Hepatocyte (in vitro differentiated cells): ENCODE results near the gene SLBP.

ENCODE experiments used
- EZH2phosphoT487 ChIP-seq: fragments of 200-600 bp; sonication (generic); IDR thresholded peaks from one replicate; pipeline ENCODE4 v1.6.1; 2018; ENCODE audit warnings: antibody characterized with exemption, mild to moderate bottlenecking, low read depth, moderate library complexity; ENCODE audit not compliant: unreplicated experiment, severe bottlenecking
- TF ChIP-seq, protein P1 (sequence below): fragments of 200-600 bp; sonication (generic); IDR thresholded peaks from 2 replicates; pipeline ENCODE4 v1.5.1; 2016; ENCODE audit warnings: antibody characterized with exemption, mild to moderate bottlenecking; ENCODE audit not compliant: poor library complexity

DNA sequence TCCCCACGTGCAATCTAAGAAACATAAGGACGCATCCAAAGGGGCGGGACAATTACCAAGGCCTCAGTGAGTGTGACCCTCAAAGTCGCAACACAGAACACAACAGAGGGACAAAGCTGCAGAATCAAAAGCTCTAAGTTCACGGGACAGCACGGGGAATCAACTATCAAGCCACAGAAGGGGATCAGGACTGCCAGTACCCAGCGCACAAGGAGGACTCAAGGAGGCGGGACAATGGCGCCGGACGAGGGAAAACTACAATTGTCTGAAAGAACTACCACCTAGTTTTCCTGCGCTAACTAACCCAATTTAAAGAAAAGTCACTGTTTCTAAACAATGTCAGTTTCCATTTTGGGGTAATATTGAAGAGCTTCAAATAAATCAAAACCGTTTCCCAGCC, 29.3 kb downstream of the SLBP start:
- TF ChIP-seq, protein P1, sequence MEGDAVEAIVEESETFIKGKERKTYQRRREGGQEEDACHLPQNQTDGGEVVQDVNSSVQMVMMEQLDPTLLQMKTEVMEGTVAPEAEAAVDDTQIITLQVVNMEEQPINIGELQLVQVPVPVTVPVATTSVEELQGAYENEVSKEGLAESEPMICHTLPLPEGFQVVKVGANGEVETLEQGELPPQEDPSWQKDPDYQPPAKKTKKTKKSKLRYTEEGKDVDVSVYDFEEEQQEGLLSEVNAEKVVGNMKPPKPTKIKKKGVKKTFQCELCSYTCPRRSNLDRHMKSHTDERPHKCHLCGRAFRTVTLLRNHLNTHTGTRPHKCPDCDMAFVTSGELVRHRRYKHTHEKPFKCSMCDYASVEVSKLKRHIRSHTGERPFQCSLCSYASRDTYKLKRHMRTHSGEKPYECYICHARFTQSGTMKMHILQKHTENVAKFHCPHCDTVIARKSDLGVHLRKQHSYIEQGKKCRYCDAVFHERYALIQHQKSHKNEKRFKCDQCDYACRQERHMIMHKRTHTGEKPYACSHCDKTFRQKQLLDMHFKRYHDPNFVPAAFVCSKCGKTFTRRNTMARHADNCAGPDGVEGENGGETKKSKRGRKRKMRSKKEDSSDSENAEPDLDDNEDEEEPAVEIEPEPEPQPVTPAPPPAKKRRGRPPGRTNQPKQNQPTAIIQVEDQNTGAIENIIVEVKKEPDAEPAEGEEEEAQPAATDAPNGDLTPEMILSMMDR: no peak
- TF ChIP-seq EZH2phosphoT487: no peak
